ENCODE results near the gene ZNF800. TPM values are rescaled to one million over a fixed set of nuclear protein-coding genes. Genes with fewer than 3 reads are reported as not detected.

Gene ZNF800
- total RNA-seq, 1 experiment from 2014 or later: 32.4 TPM

GRCh38 chr7:127413962-127414361 is 21.5 kb upstream of the ZNF800 start:
- CTCF ChIA-PET: no interaction called here
- intact Hi-C loops (cut with micrococcal nuclease; ENCODE audit: unreplicated experiment): no loop called here
- BruUV-seq (replicated peaks): no TSS peak

GRCh38 chr7:127413326-127413725 is 20.8 kb upstream of the ZNF800 start:
- no TSS peak for BruUV-seq (replicated peaks)
- CTCF ChIA-PET: no interaction called here
- intact Hi-C loops (cut with micrococcal nuclease; ENCODE audit: unreplicated experiment): no loop called here

More at GRCh38 chr7:127413962-127414361, 21.5 kb upstream of the ZNF800 start:
- POLR2A ChIA-PET (ENCODE audit: unreplicated experiment): no interaction called here
- no peak overlapping the region for H3K4me2 ChIP-seq
- H3K4me1 ChIP-seq (replicated peaks; ENCODE audit: insufficient read depth): no peaks in the 10 kb centered on the region
- H3K36me3 ChIP-seq (ENCODE audit: low read depth): no peaks in the 10 kb centered on the region
- TF ChIP-seq CTCF (conservative IDR thresholded peaks at IDR 0.05) (no peak), EZH2 (IDR thresholded peaks at IDR 0.05; ENCODE audit: low read depth) (no peak)
- H3K9me2 ChIP-seq (ENCODE audit: insufficient read depth): 0 out of 2 replicates have a peak, but pooled peaks cover 4% of the 10 kb centered on the region
- H3K9me3 ChIP-seq (ENCODE audit: insufficient read depth, low read depth): no peaks in the 10 kb centered on the region
- H3K27me3 ChIP-seq (ENCODE audit: insufficient read depth, low read depth): peaks cover 4% of the 10 kb centered on the region; the same call in 1 of the 2 replicates
- no peak overlapping the region for H2AFZ ChIP-seq
- no peaks in the 10 kb centered on the region for H3K79me2 ChIP-seq (ENCODE audit: low read depth)
- peaks cover 6% of the 10 kb centered on the region; the same call in 1 of the 2 replicates for H4K20me1 ChIP-seq (ENCODE audit: insufficient read depth)
- no peak overlapping the region for H3K27ac ChIP-seq
- DNase-seq: no peak
- no peak overlapping the region for H3K4me3 ChIP-seq
- H3F3A ChIP-seq (ENCODE audit: insufficient read depth, low read depth): no peaks in the 10 kb centered on the region

GRCh38 chr7:127411176-127411575 is 18.7 kb upstream of the ZNF800 start:
- H3K4me2 ChIP-seq: no peak overlapping the region
- no peak overlapping the region for H2AFZ ChIP-seq
- no peaks in the 10 kb centered on the region for H3K36me3 ChIP-seq (ENCODE audit: low read depth)
- no peaks in the 10 kb centered on the region for H3K4me1 ChIP-seq (replicated peaks; ENCODE audit: insufficient read depth)
- H3K27me3 ChIP-seq (ENCODE audit: insufficient read depth, low read depth): peaks cover 8% of the 10 kb centered on the region
- H3K27ac ChIP-seq: no peak overlapping the region
- H3F3A ChIP-seq (ENCODE audit: insufficient read depth, low read depth): no peaks in the 10 kb centered on the region
- POLR2A ChIA-PET (ENCODE audit: unreplicated experiment): no interaction called here
- TF ChIP-seq EZH2 (IDR thresholded peaks at IDR 0.05; ENCODE audit: low read depth): no peak
- CTCF ChIA-PET: no interaction called here
- peaks cover 6% of the 10 kb centered on the region; the same call in 1 of the 2 replicates for H4K20me1 ChIP-seq (ENCODE audit: insufficient read depth)
- no peak for DNase-seq
- 0 out of 2 replicates have a peak, but pooled peaks cover 4% of the 10 kb centered on the region for H3K9me2 ChIP-seq (ENCODE audit: insufficient read depth)
- BruUV-seq (replicated peaks): no TSS peak
- H3K79me2 ChIP-seq (ENCODE audit: low read depth): no peaks in the 10 kb centered on the region
- intact Hi-C loops (cut with micrococcal nuclease; ENCODE audit: unreplicated experiment): no loop called here
- H3K9me3 ChIP-seq (ENCODE audit: insufficient read depth, low read depth): no peaks in the 10 kb centered on the region
- H3K4me3 ChIP-seq: no peak overlapping the region

More at GRCh38 chr7:127413326-127413725, 20.8 kb upstream of the ZNF800 start:
- peaks cover 6% of the 10 kb centered on the region; the same call in 1 of the 2 replicates for H4K20me1 ChIP-seq (ENCODE audit: insufficient read depth)
- no peaks in the 10 kb centered on the region for H3K79me2 ChIP-seq (ENCODE audit: low read depth)
- H3K27me3 ChIP-seq (ENCODE audit: insufficient read depth, low read depth): peaks cover 4% of the 10 kb centered on the region; the same call in 1 of the 2 replicates
- H3K4me2 ChIP-seq: no peak overlapping the region
- no peak overlapping the region for H2AFZ ChIP-seq
- TF ChIP-seq EZH2 (IDR thresholded peaks at IDR 0.05; ENCODE audit: low read depth) (no peak), CTCF (conservative IDR thresholded peaks at IDR 0.05) (no peak)
- no peak for DNase-seq
- H3K36me3 ChIP-seq (ENCODE audit: low read depth): no peaks in the 10 kb centered on the region
- no peaks in the 10 kb centered on the region for H3K4me1 ChIP-seq (replicated peaks; ENCODE audit: insufficient read depth)
- H3K4me3 ChIP-seq: no peak overlapping the region
- no peaks in the 10 kb centered on the region for H3F3A ChIP-seq (ENCODE audit: insufficient read depth, low read depth)
- no peaks in the 10 kb centered on the region for H3K9me3 ChIP-seq (ENCODE audit: insufficient read depth, low read depth)
- H3K9me2 ChIP-seq (ENCODE audit: insufficient read depth): 0 out of 2 replicates have a peak, but pooled peaks cover 4% of the 10 kb centered on the region
- POLR2A ChIA-PET (ENCODE audit: unreplicated experiment): no interaction called here
- H3K27ac ChIP-seq: no peak overlapping the region

GRCh38 chr7:127409629-127410028 is 17.1 kb upstream of the ZNF800 start:
- intact Hi-C loops (cut with micrococcal nuclease; ENCODE audit: unreplicated experiment): no loop called here
- CTCF ChIA-PET: no interaction called here

More at GRCh38 chr7:127409629-127410028, 17.1 kb upstream of the ZNF800 start:
- H3K4me3 ChIP-seq: no peak overlapping the region
- H3K9me3 ChIP-seq (ENCODE audit: insufficient read depth, low read depth): no peaks in the 10 kb centered on the region
- no peak overlapping the region for H3K27ac ChIP-seq
- no peak overlapping the region for H3K4me2 ChIP-seq
- TF ChIP-seq EZH2 (IDR thresholded peaks at IDR 0.05; ENCODE audit: low read depth): no peak
- no peak for TF ChIP-seq CTCF (conservative IDR thresholded peaks at IDR 0.05)
- BruUV-seq (replicated peaks): no TSS peak
- no peaks in the 10 kb centered on the region for H3K4me1 ChIP-seq (replicated peaks; ENCODE audit: insufficient read depth)
- H3K27me3 ChIP-seq (ENCODE audit: insufficient read depth, low read depth): peaks cover 11% of the 10 kb centered on the region
- DNase-seq: no peak
- H4K20me1 ChIP-seq (ENCODE audit: insufficient read depth): peaks cover 6% of the 10 kb centered on the region; the same call in 1 of the 2 replicates
- POLR2A ChIA-PET (ENCODE audit: unreplicated experiment): no interaction called here
- no peaks in the 10 kb centered on the region for H3F3A ChIP-seq (ENCODE audit: insufficient read depth, low read depth)
- H3K79me2 ChIP-seq (ENCODE audit: low read depth): no peaks in the 10 kb centered on the region
- 0 out of 2 replicates have a peak, but pooled peaks cover 4% of the 10 kb centered on the region for H3K9me2 ChIP-seq (ENCODE audit: insufficient read depth)
- no peaks in the 10 kb centered on the region for H3K36me3 ChIP-seq (ENCODE audit: low read depth)
- no peak overlapping the region for H2AFZ ChIP-seq

Measured in PC-9 (cell line).